Measurements from ENCODE around the gene PLXNC1. TPM values are rescaled to one million over a fixed set of nuclear protein-coding genes. Genes with fewer than 3 reads are reported as not detected.

Gene PLXNC1
- polyA plus RNA-seq, 3 donors = 0.84 to 4.6 (median 3.2) TPM

- 43 to 80% (median 77%) methylated on average over 8 of the region's 8 CpGs for WGBS, 3 donors
These were observed 60.9 kb downstream of the PLXNC1 start for GRCh38 chr12:94209240-94209639.

GRCh38 chr12:94211021-94211420, 62.6 kb downstream of the PLXNC1 start:
- no peak overlapping the region for H3K27ac ChIP-seq (ENCODE audit: low read depth, low read length)
- WGBS, 3 donors = 59 to 65% (median 65%) methylated on average over 5 of the region's 5 CpGs

More at GRCh38 chr12:94209240-94209639, 60.9 kb downstream of the PLXNC1 start:
- no peak overlapping the region for H3K27ac ChIP-seq (ENCODE audit: low read depth, low read length)

- 90 to 96% (median 93%) methylated on average over 3 of the region's 3 CpGs for WGBS, 3 donors
- no peak overlapping the region for H3K27ac ChIP-seq (ENCODE audit: low read depth, low read length)
These were observed 69.9 kb downstream of the PLXNC1 start for GRCh38 chr12:94218233-94218632.

- WGBS, 3 donors = 89 to 98% (median 96%) methylated on average over 2 of the region's 2 CpGs
- H3K27ac ChIP-seq (ENCODE audit: low read depth, low read length) = no peak overlapping the region
These were observed 71.4 kb downstream of the PLXNC1 start for GRCh38 chr12:94219622-94220302.

- 73 to 91% (median 90%) methylated on average over 5 of the region's 5 CpGs for WGBS, 3 donors
- no peak overlapping the region for H3K27ac ChIP-seq (ENCODE audit: low read depth, low read length)
These were observed 72.4 kb downstream of the PLXNC1 start for GRCh38 chr12:94220804-94221203.

- 90 to 97% (median 95%) methylated on average over 4 of the region's 4 CpGs for WGBS, 3 donors
- H3K27ac ChIP-seq (ENCODE audit: low read depth, low read length) = no peak overlapping the region
These were observed 74.1 kb downstream of the PLXNC1 start for GRCh38 chr12:94222351-94223084.

- no peak overlapping the region for H3K27ac ChIP-seq (ENCODE audit: low read depth, low read length)
- 83 to 92% (median 89%) methylated on average over 7 of the region's 7 CpGs for WGBS, 3 donors
These were observed 75.5 kb downstream of the PLXNC1 start for GRCh38 chr12:94223842-94224241.

- WGBS, 3 donors = 92 to 94% (median 93%) methylated on average over 9 of the region's 9 CpGs
- H3K27ac ChIP-seq (ENCODE audit: low read depth, low read length) = no peak overlapping the region
These were observed 77.1 kb downstream of the PLXNC1 start for GRCh38 chr12:94225506-94225905.

DNA sequence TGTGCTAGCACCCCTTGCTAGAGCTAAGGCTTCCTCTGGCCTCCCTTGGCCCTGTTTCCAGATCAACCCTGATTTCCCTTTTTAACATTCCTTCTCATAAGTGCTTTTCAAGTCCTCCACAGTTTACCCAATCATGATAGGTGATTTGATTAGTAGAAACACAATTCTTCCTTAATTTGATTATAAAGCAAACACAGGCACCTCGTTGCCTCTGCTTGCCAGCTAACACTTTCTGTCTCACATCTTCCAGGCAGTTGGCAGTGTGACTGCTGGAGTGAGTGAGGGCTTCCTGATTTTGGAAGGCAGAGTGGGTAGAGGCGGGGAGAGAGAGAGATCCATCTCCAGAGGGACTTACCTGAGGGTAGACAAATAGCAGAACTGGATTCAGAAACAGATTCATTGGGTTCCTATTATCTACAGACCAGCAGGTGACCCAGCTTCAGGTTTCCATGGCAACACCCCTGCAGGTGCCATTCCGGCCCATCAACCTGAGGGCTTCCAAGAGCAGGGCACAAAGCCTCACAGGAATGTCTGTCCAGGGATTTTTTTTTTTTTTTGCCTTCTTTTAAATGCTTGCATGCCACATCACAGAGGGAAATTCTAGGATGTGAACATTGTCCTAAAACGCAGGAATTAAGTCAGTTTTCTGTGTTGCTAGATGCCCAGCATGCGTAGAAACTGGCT, 77.7 kb downstream of the PLXNC1 start:
- no peak overlapping the region for H3K27ac ChIP-seq (ENCODE audit: low read depth, low read length)
- 78 to 90% (median 89%) methylated on average over 5 of the region's 5 CpGs for WGBS, 3 donors

DNA sequence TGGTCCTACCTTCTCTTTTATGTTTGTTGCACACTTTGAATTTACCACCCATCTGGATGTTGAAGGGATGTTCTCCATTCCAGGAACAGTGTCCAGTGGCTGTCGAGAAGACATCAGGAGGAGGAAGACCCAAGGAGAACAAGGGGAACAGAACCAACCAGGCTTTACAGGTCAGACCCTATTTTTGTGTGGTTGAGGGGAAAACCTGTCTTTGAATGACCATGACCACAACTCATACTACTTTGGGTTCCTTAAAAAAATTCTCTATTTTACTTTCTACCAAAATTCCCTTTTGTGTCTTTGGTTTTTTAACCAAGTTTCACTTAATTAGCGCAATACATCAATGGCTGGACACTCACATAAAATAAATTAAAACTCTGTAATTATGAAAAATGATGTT, 78.7 kb downstream of the PLXNC1 start:
- WGBS, 3 donors = 93% methylated on average over 2 of the region's 2 CpGs
- H3K27ac ChIP-seq (ENCODE audit: low read depth, low read length) = no peak overlapping the region

DNA sequence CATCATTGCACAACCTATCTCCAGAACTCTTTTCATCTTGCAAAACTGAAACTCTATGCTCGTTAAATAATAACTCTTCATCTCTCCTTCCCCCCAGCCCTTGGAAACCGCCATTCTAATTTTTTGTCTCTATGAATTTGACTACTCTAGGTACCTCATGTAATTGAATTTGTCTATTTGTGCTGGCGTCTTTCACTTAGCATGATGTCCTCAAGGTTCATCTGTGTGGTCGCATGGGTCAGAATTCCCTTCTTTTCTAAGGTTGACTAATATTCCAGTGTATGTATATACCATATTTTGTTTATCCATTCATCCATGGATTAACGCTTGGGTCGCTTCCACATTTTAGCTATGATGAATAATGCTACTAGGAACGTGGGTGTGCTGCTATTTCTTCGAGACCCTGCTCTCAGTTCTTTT, 80.1 kb downstream of the PLXNC1 start:
- no peak overlapping the region for H3K27ac ChIP-seq (ENCODE audit: low read depth, low read length)
- WGBS, 3 donors = 93% methylated on average over 8 of the region's 8 CpGs

- no peak overlapping the region for H3K27ac ChIP-seq (ENCODE audit: low read depth, low read length)
- 77 to 81% (median 78%) methylated on average over 4 of the region's 4 CpGs for WGBS, 3 donors
These were observed 81.5 kb downstream of the PLXNC1 start for GRCh38 chr12:94229902-94230301.

DNA sequence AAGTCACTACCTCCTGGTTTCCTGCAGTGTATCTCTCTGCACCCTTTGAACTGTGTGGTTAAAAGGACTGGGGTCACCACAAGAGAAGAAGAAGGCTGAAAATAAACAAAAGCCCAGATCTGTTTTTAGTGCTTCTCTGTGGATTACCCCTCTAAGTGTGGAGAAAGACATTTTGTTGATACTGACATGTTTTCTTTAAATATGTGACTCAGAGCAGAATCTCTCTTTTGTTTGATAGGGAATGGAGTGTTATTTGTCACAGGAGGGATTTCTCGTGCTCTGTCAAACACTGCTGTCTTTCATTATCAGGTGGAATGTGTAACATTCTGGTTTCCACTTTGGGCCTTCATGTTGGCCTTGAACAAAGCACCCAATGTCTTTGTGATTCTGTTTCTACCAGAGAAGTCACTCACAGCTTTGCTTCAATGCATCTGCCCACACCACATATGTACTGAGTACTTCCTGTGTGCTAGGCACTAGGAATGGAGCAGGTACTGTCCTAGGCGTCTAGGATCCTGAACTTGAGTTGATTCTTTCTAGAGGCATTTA, 82.1 kb downstream of the PLXNC1 start:
- no peak overlapping the region for H3K27ac ChIP-seq (ENCODE audit: low read depth, low read length)
- WGBS, 3 donors = 54 to 84% (median 81%) methylated on average over 2 of the region's 2 CpGs

GRCh38 chr12:94231709-94232108, 83.3 kb downstream of the PLXNC1 start:
- no peak overlapping the region for H3K27ac ChIP-seq (ENCODE audit: low read depth, low read length)
- WGBS, 3 donors = 59 to 77% (median 60%) methylated on average over 3 of the region's 3 CpGs

DNA sequence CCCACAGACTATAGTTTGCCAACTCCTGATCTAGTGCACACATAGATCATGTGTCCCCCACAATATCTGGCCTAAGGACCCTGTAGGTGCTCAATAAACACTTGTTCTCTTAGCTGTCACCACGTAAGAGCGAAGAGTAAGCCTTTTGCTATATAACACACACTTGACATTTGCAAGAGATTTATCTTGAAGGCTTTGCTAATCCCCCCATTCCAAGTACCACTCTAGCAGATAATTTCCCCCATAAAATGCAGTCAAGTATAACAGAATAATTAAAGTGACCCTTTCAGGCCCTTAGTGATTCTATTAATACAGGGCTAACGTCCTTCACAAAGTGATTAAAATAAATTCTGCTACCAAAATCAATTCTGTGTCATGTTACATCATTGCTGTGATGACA, 87.5 kb downstream of the PLXNC1 start:
- H3K27ac ChIP-seq (ENCODE audit: low read depth, low read length) = no peak overlapping the region
- 87 to 90% (median 90%) methylated on average over 3 of the region's 3 CpGs for WGBS, 3 donors

GRCh38 chr12:94239332-94239993, 91.1 kb downstream of the PLXNC1 start:
- WGBS, 3 donors = 83 to 89% (median 88%) methylated on average over 7 of the region's 7 CpGs
- H3K27ac ChIP-seq (ENCODE audit: low read depth, low read length) = no peak overlapping the region

DNA sequence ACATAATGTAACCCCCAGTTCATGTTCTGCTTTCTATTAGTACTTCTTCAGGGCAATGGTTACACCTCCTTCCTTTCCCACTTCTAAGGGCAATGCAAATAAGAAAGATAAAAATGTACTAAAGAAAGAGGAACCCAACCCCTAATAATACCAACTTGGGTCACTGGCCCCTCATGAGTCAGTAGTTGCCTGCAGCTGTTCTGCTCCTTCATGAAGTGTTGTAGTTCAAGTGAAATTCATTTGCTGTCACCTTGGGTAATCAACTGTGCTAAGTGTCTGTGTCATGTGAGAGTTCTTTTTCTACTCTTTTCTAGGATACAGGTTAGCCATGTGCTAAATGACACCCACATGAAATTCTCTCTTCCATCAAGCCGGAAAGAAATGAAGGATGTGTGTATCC, 91.8 kb downstream of the PLXNC1 start:
- no peak overlapping the region for H3K27ac ChIP-seq (ENCODE audit: low read depth, low read length)
- WGBS, 3 donors = 92 to 95% (median 95%) methylated on average over 1 of the region's 1 CpG

DNA sequence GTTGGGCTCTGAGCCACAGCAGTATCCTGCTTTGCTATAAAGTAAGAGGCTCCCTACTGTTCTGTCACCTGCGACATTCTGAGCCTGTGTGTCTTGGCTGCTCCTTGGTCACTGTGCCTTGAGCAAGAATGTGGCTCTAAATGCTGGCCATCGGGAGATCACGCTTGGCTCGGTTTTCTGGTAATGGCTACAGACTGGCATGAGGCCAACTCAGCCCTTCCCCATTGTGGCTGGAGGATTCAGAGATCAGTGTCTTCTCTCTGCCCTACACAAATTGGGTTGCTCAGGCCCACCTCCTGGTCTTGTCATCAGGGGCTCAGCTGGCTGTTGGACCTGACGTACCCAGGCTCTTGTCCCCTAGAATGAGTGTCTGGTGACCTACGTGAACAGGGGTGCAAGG, 94.5 kb downstream of the PLXNC1 start:
- WGBS, 3 donors = 70 to 94% (median 74%) methylated on average over 6 of the region's 6 CpGs
- H3K27ac ChIP-seq (ENCODE audit: low read depth, low read length) = no peak overlapping the region

Data from adipose tissue (tissue), 3 donors.